DOHH2 (cell line): ENCODE data around the gene SLC18B1.

Experiments used
- H3F3A ChIP-seq: fragments of 200-600 bp; sonication (generic), shearing (Covaris generic); 2 replicates; pipeline ENCODE4 v1.6.0; 2016; ENCODE audit warnings: antibody characterized with exemption, mild to moderate bottlenecking; ENCODE audit not compliant: control insufficient read depth, insufficient read depth
- H3K27ac ChIP-seq: fragments of 200-600 bp; sonication (generic); 2 replicates; pipeline ENCODE4 v1.5.1; 2014; ENCODE audit warnings: low read depth, mild to moderate bottlenecking, low read length, moderate library complexity
- H3K27me3 ChIP-seq: fragments of 200-600 bp; sonication (generic); 2 replicates; pipeline ENCODE4 v1.6.1; 2014; ENCODE audit warnings: mild to moderate bottlenecking, low read length, mixed read lengths; ENCODE audit not compliant: control insufficient read depth
- H3K36me3 ChIP-seq: fragments of 200-600 bp; sonication (generic); 2 replicates; pipeline ENCODE4 v1.6.1; 2014; ENCODE audit warnings: mild to moderate bottlenecking, low read length, moderate library complexity, mixed read lengths; ENCODE audit not compliant: control insufficient read depth
- H3K4me1 ChIP-seq: fragments of 200-600 bp; sonication (generic); 2 replicates; pipeline ENCODE4 v1.6.1; 2014; ENCODE audit warnings: mild to moderate bottlenecking, low read length, mixed read lengths; ENCODE audit not compliant: control insufficient read depth
- H3K4me2 ChIP-seq: fragments of 200-600 bp; sonication (generic); 2 replicates; pipeline ENCODE4 v1.6.0; 2014; ENCODE audit warnings: mild to moderate bottlenecking, low read length, moderate library complexity
- H3K4me3 ChIP-seq: fragments of 200-600 bp; sonication (generic); 2 replicates; pipeline ENCODE4 v1.5.1; 2014; ENCODE audit warnings: mild to moderate bottlenecking, low read length, mixed read lengths
- H3K79me2 ChIP-seq: fragments of 200-600 bp; sonication (generic); 2 replicates; pipeline ENCODE4 v1.6.1; 2014; ENCODE audit warnings: mild to moderate bottlenecking, low read length, mixed read lengths; ENCODE audit not compliant: control insufficient read depth
- H3K9me2 ChIP-seq: fragments of 200-600 bp; sonication (generic); replicated peaks from 2 replicates; pipeline ENCODE4 v1.6.1; 2014; ENCODE audit warnings: mild to moderate bottlenecking, low read length, mixed read lengths; ENCODE audit not compliant: control insufficient read depth
- H3K9me3 ChIP-seq: fragments of 200-600 bp; sonication (generic); 2 replicates; pipeline ENCODE4 v1.6.1; 2014; ENCODE audit warnings: antibody characterized with exemption, low read length, mixed read lengths; ENCODE audit not compliant: control insufficient read depth, insufficient read depth
- H4K20me1 ChIP-seq: fragments of 200-600 bp; sonication (generic); 2 replicates; pipeline ENCODE4 v1.6.0; 2014; ENCODE audit warnings: low read depth, mild to moderate bottlenecking, antibody characterized with exemption, low read length, moderate library complexity; ENCODE audit not compliant: control insufficient read depth, insufficient read depth
- CTCF ChIP-seq: fragments of 200-600 bp; sonication (generic); IDR thresholded peaks from one replicate; pipeline ENCODE4 v1.5.1; 2014; ENCODE audit warnings: antibody characterized with exemption, mild to moderate bottlenecking, low read depth, low read length; ENCODE audit not compliant: poor library complexity, severe bottlenecking
- EZH2phosphoT487 ChIP-seq: fragments of 200-600 bp; sonication (generic); IDR thresholded peaks from 2 replicates; pipeline ENCODE4 v1.6.1; 2017; ENCODE audit warnings: borderline replicate concordance, mild to moderate bottlenecking, antibody characterized with exemption, low read length, moderate library complexity, mixed read lengths

The SLC18B1 gene

GRCh38 chr6:132760256-132760655 lies 38.2 kb downstream of the SLC18B1 start:
- Histone ChIP-seq H3F3A (peaks cover 12% of the 10 kb centered on the region), H3K4me3 (no peak overlapping the region), H3K27ac (peak overlapping the region; percentile 83; the same call in 1 of the 2 replicates), H4K20me1 (no peaks in the 10 kb centered on the region), H3K36me3 (no peaks in the 10 kb centered on the region; the same call in 1 of the 2 replicates), H3K9me2 (no peaks in the 10 kb centered on the region), H3K4me1 (peaks cover 83% of the 10 kb centered on the region), H3K27me3 (no peaks in the 10 kb centered on the region), H3K4me2 (peak overlapping the region; percentile 86), H3K9me3 (no peaks in the 10 kb centered on the region), H3K79me2 (peaks cover 14% of the 10 kb centered on the region)
- TF ChIP-seq CTCF (no peak), EZH2phosphoT487 (no peak)

- no peaks in the 10 kb centered on the region for H3K9me2 ChIP-seq
- H3K79me2 ChIP-seq, result peaks cover 14% of the 10 kb centered on the region
- H4K20me1 ChIP-seq, result no peaks in the 10 kb centered on the region
- peak overlapping the region; percentile 86 for H3K4me2 ChIP-seq
- no peak for TF ChIP-seq CTCF
- TF ChIP-seq EZH2phosphoT487, result no peak
- H3K9me3 ChIP-seq, result no peaks in the 10 kb centered on the region
- no peaks in the 10 kb centered on the region; the same call in 1 of the 2 replicates for H3K36me3 ChIP-seq
- no peaks in the 10 kb centered on the region for H3K27me3 ChIP-seq
- H3K27ac ChIP-seq, result peak overlapping the region; percentile 83
- H3F3A ChIP-seq, result peaks cover 12% of the 10 kb centered on the region
- H3K4me1 ChIP-seq, result peaks cover 88% of the 10 kb centered on the region
- peak overlapping the region; percentile 75 for H3K4me3 ChIP-seq
Measured at GRCh38 chr6:132758689-132759088, 39.7 kb downstream of the SLC18B1 start.

GRCh38 chr6:132752255-132752654 lies 46.2 kb downstream of the SLC18B1 start:
- H3K27me3 ChIP-seq, result no peaks in the 10 kb centered on the region
- H3K4me1 ChIP-seq, result peaks cover 44% of the 10 kb centered on the region
- H3K9me2 ChIP-seq, result no peaks in the 10 kb centered on the region
- no peak overlapping the region for H3K4me2 ChIP-seq
- H3K27ac ChIP-seq, result no peak overlapping the region
- TF ChIP-seq CTCF, result no peak
- no peak for TF ChIP-seq EZH2phosphoT487
- no peak overlapping the region for H3K4me3 ChIP-seq
- peaks cover 10% of the 10 kb centered on the region; the same call in 1 of the 2 replicates for H3F3A ChIP-seq
- H3K79me2 ChIP-seq, result peaks cover 8% of the 10 kb centered on the region
- peaks cover 42% of the 10 kb centered on the region for H3K36me3 ChIP-seq
- no peaks in the 10 kb centered on the region for H4K20me1 ChIP-seq
- H3K9me3 ChIP-seq, result no peaks in the 10 kb centered on the region
